ENCODE data around the gene PMEPA1. TPM values are rescaled to one million over a fixed set of nuclear protein-coding genes. Genes with fewer than 3 reads are reported as not detected.

The PMEPA1 gene
- total RNA-seq, 2 donors from 2014 or later, result 96.5 to 245 TPM

GRCh38 chr20:57658447-57658832, 51.4 kb downstream of the PMEPA1 start:
- H3K36me3 ChIP-seq, result peaks cover 0 to 15% of the 10 kb centered on the region in 2 donors
- 74% methylated on average over 8 of the region's 8 CpGs for WGBS
- H3K27me3 ChIP-seq (replicated peaks; ENCODE audit: insufficient read depth), result no peaks in the 10 kb centered on the region
- no peak overlapping the region for H3K4me3 ChIP-seq
- no peaks in the 10 kb centered on the region for H3K9me3 ChIP-seq
- intact Hi-C loops (cut with DNase I), result loop anchor here (5.0 kb wide), 1 partner anchor 49 kb away; no protein-coding TSS in a partner anchor
- no peak for TF ChIP-seq POLR2A (IDR thresholded peaks at IDR 0.05)
- no peak for TF ChIP-seq CTCF (IDR thresholded peaks at IDR 0.05)
- TF ChIP-seq POLR2AphosphoS5 (IDR thresholded peaks at IDR 0.05), result no peak
- peak overlapping the region; percentile 60 to 73 for H3K27ac ChIP-seq
- DNase-seq (ENCODE audit: low spot score), result no peak
- H3K4me1 ChIP-seq (replicated peaks), result peaks cover 28% of the 10 kb centered on the region

GRCh38 chr20:57657535-57658446, 52.0 kb downstream of the PMEPA1 start:
- H3K27me3 ChIP-seq (replicated peaks; ENCODE audit: insufficient read depth), result no peaks in the 10 kb centered on the region
- intact Hi-C loops (cut with DNase I), result loop anchor here (5.0 kb wide), 1 partner anchor 50 kb away; no protein-coding TSS in a partner anchor
- peak overlapping the region; percentile 60 to 73 for H3K27ac ChIP-seq
- no peak overlapping the region for H3K4me3 ChIP-seq
- TF ChIP-seq CTCF (IDR thresholded peaks at IDR 0.05), result peak in 1 of 4 experiments; percentile 9
- peak; percentile 87 for TF ChIP-seq POLR2AphosphoS5 (IDR thresholded peaks at IDR 0.05)
- TF ChIP-seq POLR2A (IDR thresholded peaks at IDR 0.05), result no peak
- 48% methylated on average over 36 of the region's 36 CpGs for WGBS
- peaks cover 4 to 18% of the 10 kb centered on the region in 2 donors for H3K36me3 ChIP-seq
- no peaks in the 10 kb centered on the region for H3K9me3 ChIP-seq
- H3K4me1 ChIP-seq (replicated peaks), result peaks cover 24% of the 10 kb centered on the region
- peak; percentile 91 for DNase-seq (ENCODE audit: low spot score)

GRCh38 chr20:57656821-57657534, 52.8 kb downstream of the PMEPA1 start:
- TF ChIP-seq CTCF (IDR thresholded peaks at IDR 0.05), result no peak
- TF ChIP-seq POLR2AphosphoS5 (IDR thresholded peaks at IDR 0.05), result no peak
- TF ChIP-seq POLR2A (IDR thresholded peaks at IDR 0.05), result no peak
- Histone ChIP-seq H3K9me3 (no peaks in the 10 kb centered on the region), H3K4me3 (no peak overlapping the region), H3K4me1 (replicated peaks) (peaks cover 24% of the 10 kb centered on the region), H3K27me3 (replicated peaks; ENCODE audit: insufficient read depth) (no peaks in the 10 kb centered on the region), H3K36me3 (peaks cover 11 to 25% of the 10 kb centered on the region in 2 donors), H3K27ac (peak overlapping the region; percentile 60 to 73)
- intact Hi-C loops (cut with DNase I), result loop anchor here (5.0 kb wide), 1 partner anchor 50 kb away; no protein-coding TSS in a partner anchor
- peak; percentile 19 for DNase-seq (ENCODE audit: low spot score)
- WGBS, result 79% methylated on average over 20 of the region's 20 CpGs

GRCh38 chr20:57656252-57656820, 53.5 kb downstream of the PMEPA1 start:
- intact Hi-C loops (cut with DNase I), result loop anchor here (5.0 kb wide), 1 partner anchor 51 kb away; no protein-coding TSS in a partner anchor
- Histone ChIP-seq H3K27me3 (replicated peaks; ENCODE audit: insufficient read depth) (no peaks in the 10 kb centered on the region), H3K4me1 (replicated peaks) (peaks cover 24% of the 10 kb centered on the region), H3K36me3 (peaks cover 13 to 25% of the 10 kb centered on the region in 2 donors), H3K4me3 (no peak overlapping the region), H3K9me3 (no peaks in the 10 kb centered on the region), H3K27ac (peak overlapping the region; percentile 60 to 73)
- DNase-seq (ENCODE audit: low spot score), result peak; percentile 6
- WGBS, result 89% methylated on average over 15 of the region's 15 CpGs
- TF ChIP-seq CTCF (IDR thresholded peaks at IDR 0.05), result no peak
- TF ChIP-seq POLR2AphosphoS5 (IDR thresholded peaks at IDR 0.05), result no peak
- TF ChIP-seq POLR2A (IDR thresholded peaks at IDR 0.05), result no peak
